RKO (cell line): ENCODE measurements around the gene CXorf49.
"Not testable (repeated sequence)": the region's sequence is repeated elsewhere in the genome, so short reads cannot be mapped to it uniquely, and the experiment has no call there.

Experiments used
- DNase-seq: peaks from one replicate; pipeline ENCODE4 v3.0.0-alpha.2; 2016; ENCODE audit warnings: low spot score

Gene CXorf49

DNA sequence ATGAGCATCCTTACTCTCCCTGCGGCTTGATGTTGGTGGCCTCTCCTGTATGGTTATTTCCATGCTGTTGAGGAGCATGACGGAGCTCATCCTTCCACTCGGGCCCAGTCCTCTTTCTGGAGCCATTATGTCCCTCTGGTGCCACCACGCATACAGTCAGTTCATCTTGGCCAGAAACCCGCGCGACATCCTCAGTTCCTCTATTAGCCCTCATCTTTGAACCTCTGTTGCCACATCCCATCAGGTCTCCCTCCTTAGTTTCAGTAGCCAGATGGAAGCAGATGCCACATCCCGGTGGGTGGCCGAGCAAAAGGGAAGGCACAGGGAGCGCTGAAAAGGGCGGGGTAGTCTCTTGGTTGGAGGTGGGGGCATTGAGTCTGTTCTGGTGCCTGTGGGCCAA is 46.1 kb downstream of the CXorf49 start:
- DNase-seq, result no peak

- no peak for DNase-seq
Measured at GRCh38 chrX:71671043-71671780, 46.9 kb downstream of the CXorf49 start.

- not testable (repeated sequence) for DNase-seq
Measured at GRCh38 chrX:71669947-71670346, 48.1 kb downstream of the CXorf49 start.

DNA sequence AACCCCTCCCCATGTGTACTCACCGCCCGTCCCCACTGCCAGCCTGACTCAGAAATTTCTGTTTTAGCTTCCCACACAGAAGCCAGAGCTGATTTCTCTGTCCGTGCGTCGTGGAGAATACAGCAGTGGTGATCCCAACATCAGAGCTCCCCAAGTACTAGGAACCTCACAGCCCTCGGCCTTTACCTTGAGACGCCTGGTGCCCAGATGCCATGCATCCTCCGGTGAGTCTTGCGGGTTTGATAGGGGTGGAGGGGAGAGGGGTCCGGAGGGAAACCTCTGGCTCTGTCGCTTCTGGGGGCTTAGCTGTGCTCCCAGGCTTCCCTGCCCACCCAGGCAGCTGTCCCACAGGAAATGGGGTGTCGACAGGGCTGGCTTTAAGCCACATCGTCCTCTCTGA is 48.6 kb downstream of the CXorf49 start:
- no peak for DNase-seq

DNA sequence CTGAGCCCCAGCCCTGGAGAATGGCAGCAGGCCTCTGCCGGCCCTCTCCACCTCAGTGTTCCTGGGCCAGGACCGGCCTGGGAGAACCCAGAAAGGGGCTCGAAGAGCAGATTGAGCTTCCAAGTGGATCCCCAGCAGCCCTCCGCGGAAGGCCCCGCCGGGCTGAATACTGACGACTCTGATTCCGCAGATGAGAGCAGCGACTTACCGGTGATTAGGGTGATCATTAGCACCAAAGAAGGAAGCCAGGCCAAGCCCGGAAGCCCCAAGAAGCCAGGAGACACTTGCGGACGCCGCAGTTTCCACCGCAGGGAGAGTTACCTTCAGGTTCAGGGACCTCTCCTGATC is 49.9 kb downstream of the CXorf49 start:
- no peak for DNase-seq

- DNase-seq, result no peak
Measured at GRCh38 chrX:71667328-71668247, 50.5 kb downstream of the CXorf49 start, which contains the start of gene LOC101059915. LOC101059915 (plus strand) TSS chrX:71667546.

- DNase-seq, result no peak
Measured at GRCh38 chrX:71666240-71667223, 51.6 kb downstream of the CXorf49 start.

- no peak for DNase-seq
Measured at GRCh38 chrX:71665747-71666146, 52.3 kb downstream of the CXorf49 start.

- no peak for DNase-seq
Measured at GRCh38 chrX:71664889-71665491, 53.1 kb downstream of the CXorf49 start.
